SJCRH30 (cell line): Measurements from ENCODE around the gene MCTP1. TPM values are rescaled to one million over a fixed set of nuclear protein-coding genes. Genes with fewer than 3 reads are reported as not detected.
A peak's percentile ranks its signal among the peaks of the same experiment; 100 is the strongest.
"Not testable (repeated sequence)": the region's sequence is repeated elsewhere in the genome, so short reads cannot be mapped to it uniquely, and the experiment has no call there.

Experiments used
- DNase-seq, 2 experiments: peaks; one replicate each; pipeline ENCODE4 v3.0.0-alpha.2; 2015 to 2020
- H3K27ac ChIP-seq: fragments of 250-450 bp; sonication (Bioruptor Pico); 2 replicates; pipeline ENCODE4 v1.5.1; 2020; ENCODE audit warnings: mild to moderate bottlenecking, moderate library complexity
- H3K27me3 ChIP-seq: fragments of 250-450 bp; sonication (Bioruptor Pico); 2 replicates; pipeline ENCODE4 v1.5.1; 2020; ENCODE audit warnings: mild to moderate bottlenecking, moderate library complexity
- H3K36me3 ChIP-seq: fragments of 250-450 bp; sonication (Bioruptor Pico); 2 replicates; pipeline ENCODE4 v1.5.1; 2020; ENCODE audit warnings: mild to moderate bottlenecking, moderate library complexity
- H3K4me1 ChIP-seq: fragments of 250-450 bp; sonication (Bioruptor Pico); 2 replicates; pipeline ENCODE4 v1.5.1; 2020; ENCODE audit warnings: mild to moderate bottlenecking, moderate library complexity
- H3K4me3 ChIP-seq: fragments of 250-450 bp; sonication (Bioruptor Pico); 2 replicates; pipeline ENCODE4 v1.5.1; 2020; ENCODE audit warnings: mild to moderate bottlenecking, moderate library complexity
- H3K9me3 ChIP-seq: fragments of 250-450 bp; sonication (Bioruptor Pico); replicated peaks from 2 replicates; pipeline ENCODE4 v1.5.1; 2020; ENCODE audit warnings: mild to moderate bottlenecking, moderate library complexity
- total RNA-seq: library from RNA; depleted of rRNA; stranded (reverse); fragments of >200 nt; shearing (Covaris generic); gene quantifications from 2 replicates; pipeline ENCODE4 v1.2.3, GENCODE V29; 2014

MCTP1 gene
- total RNA-seq, 1 experiment from 2014 or later: 1.8 TPM

GRCh38 chr5:95143858-95144257 lies 141.0 kb downstream of the MCTP1 start:
- H3K4me3 ChIP-seq, H3K27me3 ChIP-seq, H3K4me1 ChIP-seq, H3K9me3 ChIP-seq, H3K27ac ChIP-seq, DNase-seq, H3K36me3 ChIP-seq: not testable (repeated sequence)

DNA sequence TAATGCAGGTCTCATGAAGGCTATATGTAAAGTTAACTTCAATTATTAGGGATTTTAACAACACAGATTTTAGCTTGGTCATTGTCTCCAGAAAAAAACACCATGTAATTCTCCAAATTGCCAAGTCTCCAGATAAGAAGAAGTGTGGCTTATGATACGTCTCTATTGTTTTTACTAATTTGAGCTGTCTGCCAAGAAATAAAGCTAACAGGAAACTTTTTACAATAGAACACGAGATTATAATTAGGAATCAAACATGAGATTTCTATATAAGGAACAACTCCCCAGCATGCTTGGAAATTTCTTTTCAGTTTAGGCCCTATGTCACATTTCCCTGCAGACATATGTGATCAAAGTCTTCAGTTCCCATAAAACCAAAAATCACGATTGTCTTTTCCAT lies 142.7 kb downstream of the MCTP1 start:
- Histone ChIP-seq H3K9me3 (no peaks in the 10 kb centered on the region; the same call in 1 of the 2 replicates), H3K27me3 (no peaks in the 10 kb centered on the region), H3K27ac (no peak overlapping the region), H3K4me3 (no peak overlapping the region), H3K4me1 (no peaks in the 10 kb centered on the region; the same call in 1 of the 2 replicates), H3K36me3 (no peaks in the 10 kb centered on the region)
- no peak for DNase-seq

GRCh38 chr5:95141141-95141540 lies 143.8 kb downstream of the MCTP1 start:
- Histone ChIP-seq H3K9me3 (no peaks in the 10 kb centered on the region; the same call in 1 of the 2 replicates), H3K27ac (no peak overlapping the region), H3K27me3 (no peaks in the 10 kb centered on the region), H3K4me1 (peaks cover 4% of the 10 kb centered on the region), H3K36me3 (no peaks in the 10 kb centered on the region), H3K4me3 (no peak overlapping the region)
- no peak for DNase-seq

DNA sequence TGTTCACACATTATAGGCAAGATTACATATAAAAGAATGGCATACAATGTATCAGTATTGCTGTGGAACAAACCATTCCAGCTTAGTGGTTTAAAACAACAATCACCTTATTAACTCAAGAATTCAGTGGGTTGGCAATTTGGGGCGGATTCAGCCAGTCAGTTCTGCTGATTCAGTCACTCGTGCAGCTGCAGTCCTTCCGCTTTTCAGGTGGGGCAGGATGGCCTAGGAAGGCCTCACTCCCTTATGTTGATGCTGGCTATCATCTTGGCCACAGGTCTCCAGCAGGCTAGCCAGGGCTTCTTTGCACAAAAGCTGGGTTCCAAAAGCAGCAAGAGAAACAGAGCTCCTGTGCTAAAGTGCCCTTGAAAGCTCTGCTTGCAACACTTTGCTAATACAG lies 150.6 kb downstream of the MCTP1 start:
- Histone ChIP-seq H3K4me1 (peaks cover 4% of the 10 kb centered on the region), H3K9me3 (no peaks in the 10 kb centered on the region), H3K36me3 (no peaks in the 10 kb centered on the region), H3K4me3 (no peak overlapping the region), H3K27me3 (no peaks in the 10 kb centered on the region), H3K27ac (no peak overlapping the region)
- DNase-seq: no peak

DNA sequence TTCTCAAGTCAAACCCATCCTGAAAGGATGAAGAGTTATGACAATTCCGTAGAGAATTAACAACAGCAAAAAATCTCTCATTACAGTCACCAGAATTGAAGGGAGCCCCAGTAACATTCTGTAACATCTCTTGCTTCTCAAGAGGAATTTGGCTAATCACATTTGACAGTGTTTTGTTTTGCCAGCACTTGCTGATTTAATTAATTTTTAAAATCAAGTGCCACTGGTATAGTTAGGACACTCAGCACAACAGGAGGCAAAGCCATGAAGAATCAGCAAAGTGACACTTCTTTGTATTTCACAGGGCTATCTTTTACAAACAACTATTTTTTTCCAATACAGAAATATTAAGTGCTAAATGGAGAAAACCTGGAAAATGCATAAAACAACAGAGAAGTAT lies 152.8 kb downstream of the MCTP1 start:
- Histone ChIP-seq H3K4me3 (no peak overlapping the region), H3K9me3 (no peaks in the 10 kb centered on the region), H3K36me3 (no peaks in the 10 kb centered on the region), H3K4me1 (peaks cover 4% of the 10 kb centered on the region; the same call in 1 of the 2 replicates), H3K27me3 (no peaks in the 10 kb centered on the region), H3K27ac (no peak overlapping the region)
- DNase-seq: no peak

DNA sequence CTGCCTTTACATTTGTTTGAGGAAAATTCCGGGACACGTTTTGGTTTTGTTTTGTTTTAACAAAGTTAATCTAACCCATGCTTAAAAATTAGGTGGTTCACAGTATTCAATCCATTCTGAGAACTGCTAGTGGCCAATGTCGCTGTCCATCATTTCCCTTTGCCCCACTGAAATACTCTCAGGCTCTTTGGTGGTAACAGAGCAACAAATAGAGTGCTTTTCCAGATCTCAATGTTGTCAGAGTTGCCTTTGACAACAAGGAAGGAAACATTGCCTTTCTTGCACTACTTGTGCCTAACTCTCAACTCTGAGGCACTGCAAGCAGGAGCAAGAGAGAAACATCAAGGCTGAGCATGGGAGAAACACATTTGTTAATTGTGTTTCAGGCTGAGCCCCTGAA lies 154.0 kb downstream of the MCTP1 start:
- Histone ChIP-seq H3K36me3 (no peaks in the 10 kb centered on the region), H3K4me1 (no peaks in the 10 kb centered on the region), H3K27ac (no peak overlapping the region), H3K27me3 (no peaks in the 10 kb centered on the region), H3K4me3 (no peak overlapping the region), H3K9me3 (no peaks in the 10 kb centered on the region)
- DNase-seq: peak in 1 of 2 experiments; percentile 7

DNA sequence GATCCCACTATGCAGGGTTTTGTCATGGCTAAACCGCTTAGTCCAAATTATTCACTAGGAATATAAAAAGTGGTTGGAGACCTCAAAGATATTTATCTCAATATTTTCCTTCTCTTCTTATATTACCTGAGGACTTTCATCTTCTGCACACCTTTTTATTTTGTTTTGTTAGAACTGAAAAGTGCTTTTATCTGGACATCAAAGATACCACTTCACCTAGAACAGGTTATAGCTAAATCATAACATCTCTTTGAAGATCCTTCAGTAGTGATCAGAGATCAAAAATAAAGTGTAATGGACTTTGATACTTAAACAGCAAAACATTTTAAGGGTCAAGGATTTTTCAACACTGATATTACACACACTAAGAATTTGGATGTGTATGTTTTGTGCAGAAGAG lies 160.2 kb downstream of the MCTP1 start:
- no peak overlapping the region for H3K4me3 ChIP-seq
- no peaks in the 10 kb centered on the region for H3K4me1 ChIP-seq
- no peaks in the 10 kb centered on the region for H3K9me3 ChIP-seq
- DNase-seq: no peak
- H3K27ac ChIP-seq: no peak overlapping the region
- H3K36me3 ChIP-seq: no peaks in the 10 kb centered on the region
- no peaks in the 10 kb centered on the region for H3K27me3 ChIP-seq

- DNase-seq: no peak
- Histone ChIP-seq H3K27me3 (no peaks in the 10 kb centered on the region), H3K4me3 (no peak overlapping the region), H3K4me1 (no peaks in the 10 kb centered on the region), H3K9me3 (no peaks in the 10 kb centered on the region), H3K27ac (no peak overlapping the region), H3K36me3 (no peaks in the 10 kb centered on the region)
Measured at GRCh38 chr5:95124101-95124500, 160.8 kb downstream of the MCTP1 start.

GRCh38 chr5:95114902-95115301 lies 170.0 kb downstream of the MCTP1 start:
- Histone ChIP-seq H3K4me3 (no peak overlapping the region), H3K27ac (no peak overlapping the region), H3K27me3 (no peaks in the 10 kb centered on the region), H3K36me3 (no peaks in the 10 kb centered on the region), H3K9me3 (no peaks in the 10 kb centered on the region), H3K4me1 (no peaks in the 10 kb centered on the region)
- DNase-seq: no peak

DNA sequence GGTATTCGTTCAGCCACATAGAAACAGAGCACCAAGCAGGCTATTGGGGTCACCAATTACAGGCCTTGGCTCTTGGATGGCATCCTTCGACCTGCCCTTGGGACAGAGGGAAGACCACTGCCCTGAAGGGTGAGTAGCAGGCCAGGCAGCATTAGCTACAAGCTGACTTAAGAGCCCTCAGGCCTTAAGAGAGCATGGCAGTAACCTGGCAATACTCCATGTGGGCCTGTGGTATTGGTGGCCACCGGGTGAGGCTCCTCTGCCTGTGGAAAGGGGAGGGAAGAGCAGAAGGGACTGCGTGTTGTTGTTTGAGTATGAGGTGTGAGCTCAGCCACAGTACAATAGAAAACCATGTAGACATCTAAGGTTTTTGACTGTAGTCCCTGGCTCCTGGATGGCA lies 170.6 kb downstream of the MCTP1 start:
- H3K36me3 ChIP-seq: no peaks in the 10 kb centered on the region
- H3K9me3 ChIP-seq: no peaks in the 10 kb centered on the region
- no peaks in the 10 kb centered on the region for H3K4me1 ChIP-seq
- no peak for DNase-seq
- H3K27ac ChIP-seq: no peak overlapping the region
- H3K27me3 ChIP-seq: no peaks in the 10 kb centered on the region
- no peak overlapping the region for H3K4me3 ChIP-seq

- Histone ChIP-seq H3K4me3 (no peak overlapping the region), H3K4me1 (no peaks in the 10 kb centered on the region), H3K36me3 (no peaks in the 10 kb centered on the region), H3K27me3 (no peaks in the 10 kb centered on the region), H3K9me3 (no peaks in the 10 kb centered on the region), H3K27ac (no peak overlapping the region)
- DNase-seq: no peak
Measured at GRCh38 chr5:95113489-95113888, 171.4 kb downstream of the MCTP1 start.

DNA sequence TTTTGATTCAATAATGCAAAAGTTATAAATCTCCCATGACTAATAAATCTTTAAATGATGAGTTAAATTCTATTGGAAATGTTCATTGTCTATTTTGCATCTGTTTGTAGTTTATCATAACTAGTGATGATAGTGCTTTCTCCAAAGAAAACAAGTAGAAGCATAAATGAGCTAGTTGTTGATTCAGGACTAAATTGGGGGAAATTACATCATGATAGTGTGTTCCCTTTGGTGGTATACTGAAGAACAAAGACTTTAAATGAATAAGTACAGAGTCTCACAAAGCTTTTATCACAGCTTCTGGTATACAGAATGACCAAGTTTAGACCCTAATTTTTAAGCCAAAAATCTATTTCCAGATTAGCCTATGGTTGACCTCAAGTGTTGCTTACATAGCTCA lies 173.8 kb downstream of the MCTP1 start:
- H3K4me3 ChIP-seq: no peak overlapping the region
- H3K27ac ChIP-seq: no peak overlapping the region
- H3K4me1 ChIP-seq: no peaks in the 10 kb centered on the region
- H3K27me3 ChIP-seq: no peaks in the 10 kb centered on the region
- no peaks in the 10 kb centered on the region for H3K9me3 ChIP-seq
- H3K36me3 ChIP-seq: no peaks in the 10 kb centered on the region
- DNase-seq: no peak

DNA sequence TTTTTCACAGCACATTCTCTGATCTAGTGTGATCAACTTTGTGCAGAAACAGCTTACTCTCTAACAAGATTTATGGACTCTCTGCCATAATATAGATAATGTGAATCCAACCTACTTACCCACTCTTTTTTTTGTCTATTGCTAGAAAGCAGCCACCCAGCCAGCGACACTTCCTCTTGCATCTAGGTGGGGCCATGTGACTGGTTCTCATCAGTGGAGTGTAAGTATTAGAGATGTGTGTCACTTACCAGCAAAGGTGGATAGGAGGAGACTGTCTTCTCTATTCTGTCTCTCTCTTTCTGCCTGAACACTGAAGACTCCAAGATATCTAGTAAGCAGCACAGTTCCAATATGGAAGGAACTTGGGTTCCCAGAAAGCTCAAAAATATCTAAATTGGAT lies 174.8 kb downstream of the MCTP1 start:
- no peak for DNase-seq

DNA sequence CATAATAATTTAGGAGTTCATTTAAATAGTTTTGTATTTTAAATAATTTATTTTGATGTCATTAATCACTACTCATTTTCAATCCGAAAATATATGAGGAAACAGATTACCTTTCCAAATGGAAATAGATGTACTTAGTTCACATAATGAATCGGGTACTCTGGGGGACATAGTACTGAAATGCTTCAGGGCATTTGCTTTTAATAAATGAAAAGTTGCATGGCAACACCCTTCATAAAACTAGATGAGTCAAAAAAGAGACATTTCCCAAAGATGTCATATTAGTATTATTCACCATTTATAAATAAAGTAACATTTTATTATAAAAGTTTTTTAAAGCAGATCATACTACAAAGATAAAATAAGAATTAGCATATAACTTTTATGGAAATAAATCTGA lies 177.8 kb downstream of the MCTP1 start:
- Histone ChIP-seq H3K4me1 (no peaks in the 10 kb centered on the region), H3K4me3 (no peak overlapping the region), H3K9me3 (no peaks in the 10 kb centered on the region), H3K27ac (no peak overlapping the region), H3K27me3 (no peaks in the 10 kb centered on the region), H3K36me3 (no peaks in the 10 kb centered on the region)
- no peak for DNase-seq

More for the DNA sequence above, 174.8 kb downstream of the MCTP1 start:
- no peak overlapping the region for H3K27ac ChIP-seq
- no peaks in the 10 kb centered on the region for H3K4me1 ChIP-seq
- H3K36me3 ChIP-seq: no peaks in the 10 kb centered on the region
- H3K27me3 ChIP-seq: no peaks in the 10 kb centered on the region
- no peak overlapping the region for H3K4me3 ChIP-seq
- H3K9me3 ChIP-seq: no peaks in the 10 kb centered on the region

DNA sequence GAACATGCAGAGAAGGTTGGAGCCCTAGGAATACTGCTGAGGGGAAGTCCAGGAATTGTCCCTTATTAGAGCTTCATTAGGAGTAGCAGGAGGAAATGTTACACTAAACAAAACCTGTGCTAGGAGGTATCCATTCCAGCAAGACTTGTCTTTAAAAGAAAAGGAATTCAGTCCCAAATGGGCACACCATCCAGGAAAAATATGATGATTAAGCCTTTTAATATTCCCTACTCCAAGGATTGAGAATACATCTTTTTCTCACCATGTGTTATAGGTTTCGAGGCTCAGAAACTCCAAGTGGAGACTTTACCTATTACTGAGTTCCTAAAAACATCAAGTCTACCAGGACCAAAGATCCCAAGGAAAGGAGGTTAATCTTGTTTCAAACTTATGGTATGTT lies 179.3 kb downstream of the MCTP1 start:
- H3K27me3 ChIP-seq: no peaks in the 10 kb centered on the region
- DNase-seq: no peak
- H3K4me3 ChIP-seq: no peak overlapping the region
- no peaks in the 10 kb centered on the region for H3K4me1 ChIP-seq
- no peaks in the 10 kb centered on the region for H3K36me3 ChIP-seq
- no peaks in the 10 kb centered on the region for H3K9me3 ChIP-seq
- no peak overlapping the region for H3K27ac ChIP-seq

DNA sequence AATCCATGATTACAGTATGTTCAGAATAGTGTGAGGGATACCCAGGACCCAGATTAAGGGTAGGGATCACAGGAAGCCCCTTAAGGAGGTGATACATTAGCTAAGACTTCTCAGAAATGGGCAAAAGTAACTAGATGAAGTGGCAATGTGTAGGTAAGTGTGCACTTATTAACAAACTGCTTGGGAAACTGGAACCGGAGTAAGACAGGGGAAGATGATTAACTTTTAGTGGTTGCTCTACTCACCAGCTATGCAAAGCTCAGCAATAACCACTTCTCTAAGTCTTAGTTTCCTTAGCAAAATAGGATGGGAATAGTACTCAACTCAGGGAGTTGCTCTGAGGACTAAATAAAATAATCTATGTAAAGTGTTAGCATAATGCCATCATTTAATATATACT lies 182.2 kb downstream of the MCTP1 start:
- Histone ChIP-seq H3K9me3 (no peaks in the 10 kb centered on the region), H3K36me3 (peaks cover 2% of the 10 kb centered on the region; the same call in 1 of the 2 replicates), H3K4me3 (no peak overlapping the region), H3K4me1 (no peaks in the 10 kb centered on the region), H3K27ac (no peak overlapping the region), H3K27me3 (no peaks in the 10 kb centered on the region)
- DNase-seq: no peak
